Karpas-422 (cell line): ENCODE measurements around the gene CTU1. TPM values are rescaled to one million over a fixed set of nuclear protein-coding genes. Genes with fewer than 3 reads are reported as not detected.

Experiments used
- total RNA-seq: library from RNA; depleted of rRNA; stranded (reverse); fragments of >200 nt; shearing (Covaris generic); gene quantifications from 2 replicates; pipeline ENCODE4 v1.2.3, GENCODE V29; 2014; ENCODE audit warnings: low replicate concordance; rRNA removed

The CTU1 gene
- total RNA-seq, 1 experiment from 2014 or later = 3.2 TPM

Other genes with a start within 250 kb of the CTU1 start
- 0.11 and 1.8 TPM in 2 replicates for gene KLK2, start 235.0 kb downstream of the CTU1 start, total RNA-seq
- gene KLK4, start 197.0 kb downstream of the CTU1 start, total RNA-seq = not detected in 2 replicates
- not detected in 2 replicates for gene KLK5, start 155.4 kb downstream of the CTU1 start, total RNA-seq
- gene KLK6, start 138.8 kb downstream of the CTU1 start, total RNA-seq = not detected in 2 replicates
- gene KLK7, start 124.5 kb downstream of the CTU1 start, total RNA-seq = not detected in 2 replicates
- gene KLK8, start 106.8 kb downstream of the CTU1 start, total RNA-seq = not detected in 2 replicates
- not detected in 2 replicates for gene KLK10, start 88.7 kb downstream of the CTU1 start, total RNA-seq
- gene KLK11, start 81.8 kb downstream of the CTU1 start, total RNA-seq = not detected in 2 replicates
- not detected in 2 replicates for gene KLK12, start 73.4 kb downstream of the CTU1 start, total RNA-seq
- gene KLK13, start 43.3 kb downstream of the CTU1 start, total RNA-seq = not detected in 2 replicates
- gene KLK14, start 25.5 kb downstream of the CTU1 start, total RNA-seq = 0.48 TPM in 1 of 2 replicates, not detected in the other
- gene SIGLEC9, start 16.5 kb upstream of the CTU1 start, total RNA-seq = 0.14 TPM in 1 of 2 replicates, not detected in the other
- not detected in 2 replicates for gene SIGLEC7, start 33.9 kb upstream of the CTU1 start, total RNA-seq
- gene CD33, start 116.7 kb upstream of the CTU1 start, total RNA-seq = 18.1 and 19.3 TPM in 2 replicates
- gene SIGLECL1, start 142.7 kb upstream of the CTU1 start, total RNA-seq = not detected in 2 replicates
- gene IGLON5, start 203.2 kb upstream of the CTU1 start, total RNA-seq = not detected in 2 replicates
- 5.7 and 6.6 TPM in 2 replicates for gene VSIG10L, start 233.7 kb upstream of the CTU1 start, total RNA-seq